PFSK-1 (cell line): ENCODE results near the gene BRIP1.

Experiments
- POLR2AphosphoS5 ChIP-seq: IDR thresholded peaks from 2 replicates; pipeline ENCODE4 v1.6.1; 2012; ENCODE audit warnings: low read depth, mild to moderate bottlenecking, control low read depth, low read length, moderate library complexity
- SIN3A ChIP-seq: IDR thresholded peaks from 2 replicates; pipeline ENCODE4 v1.6.1; 2012; ENCODE audit warnings: mild to moderate bottlenecking, low read length, moderate library complexity, borderline replicate concordance; ENCODE audit not compliant: insufficient read depth
- TAF1 ChIP-seq: IDR thresholded peaks from 2 replicates; pipeline ENCODE4 v1.6.1; 2012; ENCODE audit warnings: low read length, control low read depth, borderline replicate concordance; ENCODE audit not compliant: insufficient read depth

- TF ChIP-seq TAF1 (no peak), POLR2AphosphoS5 (no peak), SIN3A (no peak)
Observed at GRCh38 chr17:61650749-61651148, 212.6 kb downstream of the BRIP1 start.
